H1 (cell line): ENCODE data around the gene EXTL2. TPM values are rescaled to one million over a fixed set of nuclear protein-coding genes. Genes with fewer than 3 reads are reported as not detected.
A peak's percentile ranks its signal among the peaks of the same experiment; 100 is the strongest.

ENCODE experiments used
- CTCF ChIA-PET: fragments of 300-600 bp; sonication (Branson Sonifier 250); formaldehyde crosslinking; loops from one replicate; lab custom pipeline; 2021; ENCODE audit not compliant: partially characterized antibody; lab: Charles Lee
- POLR2A ChIA-PET: fragments of 300-600 bp; sonication (Branson Sonifier 250); formaldehyde crosslinking; loops from one replicate; lab custom pipeline; 2021; ENCODE audit warnings: inconsistent platforms; ENCODE audit not compliant: partially characterized antibody; lab: Charles Lee
- DNase-seq, 2 experiments: peaks; one replicate each; pipeline versions ENCODE4 v3.0.0 to v3.0.0-alpha.2; 2010 to 2022; ENCODE audit warnings: low spot score in 2 of 2, low read depth in 1 of 2, mixed read lengths in 1 of 2
- FAIRE-seq: peaks from 2 replicates; lab custom pipeline; 2011; peaks lifted over from hg19 to GRCh38; lab: Jason Lieb, UNC
- H2AFZ ChIP-seq: 2 replicates; pipeline ENCODE4 v1.8.1; 2012; ENCODE audit warnings: low read length, inconsistent platforms
- H2AK5ac ChIP-seq: 2 replicates; pipeline ENCODE4 v1.6.1; 2013; ENCODE audit warnings: low read depth, low read length
- H2BK120ac ChIP-seq: replicated peaks from 2 replicates; pipeline ENCODE3; 2013; ENCODE audit warnings: low read depth, low read length, inconsistent platforms
- H2BK12ac ChIP-seq: 2 replicates; pipeline ENCODE4 v1.6.1; 2013; ENCODE audit warnings: low read depth, low read length
- H2BK15ac ChIP-seq: 2 replicates; pipeline ENCODE4 v1.6.1; 2013; ENCODE audit warnings: low read length
- H2BK20ac ChIP-seq: 2 replicates; pipeline ENCODE4 v1.6.1; 2013; ENCODE audit warnings: low read length
- H2BK5ac ChIP-seq: 2 replicates; pipeline ENCODE4 v1.6.1; 2013; ENCODE audit warnings: low read depth, low read length
- H3K14ac ChIP-seq: 2 replicates; pipeline ENCODE4 v1.6.1; 2013; ENCODE audit warnings: inconsistent platforms; ENCODE audit not compliant: insufficient read length
- H3K18ac ChIP-seq: 2 replicates; pipeline ENCODE4 v1.6.1; 2013; ENCODE audit warnings: low read length; ENCODE audit errors: extremely low read depth
- H3K23ac ChIP-seq: 2 replicates; pipeline ENCODE4 v1.6.1; 2013; ENCODE audit warnings: inconsistent platforms; ENCODE audit not compliant: insufficient read length
- H3K23me2 ChIP-seq: 2 replicates; pipeline ENCODE4 v1.6.1; 2013; ENCODE audit warnings: low read depth, low read length
- H3K27ac ChIP-seq: 2 replicates; pipeline ENCODE4 v1.6.1; 2011; ENCODE audit warnings: low read depth, low read length, inconsistent platforms
- H3K27me3 ChIP-seq, 4 experiments: replicated peaks in 1 of 4; 1 replicate in 1 of 4; 2 replicates in 3 of 4; pipeline versions ENCODE4 v1.6.1 to v1.8.1; 2011 to 2013; ENCODE audit warnings: low read length in 3 of 4, mild to moderate bottlenecking in 3 of 4, inconsistent platforms in 2 of 4, mixed read lengths in 2 of 4, moderate library complexity in 1 of 4; ENCODE audit not compliant: control insufficient read depth in 3 of 4, insufficient read depth in 3 of 4; ENCODE audit errors: extremely low read depth in 1 of 4
- H3K36me3 ChIP-seq, 4 experiments: 2 replicates each; pipeline versions ENCODE4 v1.6.1 to v1.8.1; 2011 to 2013; ENCODE audit warnings: mild to moderate bottlenecking in 4 of 4, low read length in 3 of 4, moderate library complexity in 2 of 4, control low read depth in 1 of 4, inconsistent platforms in 1 of 4; ENCODE audit not compliant: insufficient read depth in 4 of 4, control insufficient read depth in 2 of 4
- H3K4ac ChIP-seq: replicated peaks from 2 replicates; pipeline ENCODE3; 2013; ENCODE audit warnings: low read length, low read depth, mixed read lengths, inconsistent platforms; ENCODE audit not compliant: insufficient read length
- H3K4me1 ChIP-seq, 4 experiments: replicated peaks in 1 of 4; 1 replicate in 1 of 4; 2 replicates in 3 of 4; pipeline versions ENCODE4 v1.6.1 to v1.8.1; 2011 to 2013; ENCODE audit warnings: low read length in 3 of 4, inconsistent platforms in 2 of 4, mixed read lengths in 1 of 4; ENCODE audit not compliant: insufficient read depth in 4 of 4, control insufficient read depth in 3 of 4
- H3K4me2 ChIP-seq, 2 experiments: 2 replicates each; pipeline versions ENCODE4 v1.6.1 to v1.8.1; 2011 to 2013; ENCODE audit warnings: low read depth in 2 of 2, low read length in 2 of 2, control low read depth in 1 of 2, inconsistent platforms in 1 of 2, mild to moderate bottlenecking in 1 of 2; ENCODE audit not compliant: insufficient read depth in 1 of 2
- H3K4me3 ChIP-seq, 4 experiments: fragments of 200-600, 300-600 bp in 1 of 4; sonication (generic), shearing (Covaris generic), sonication (Bioruptor Twin) in 1 of 4; 2 replicates each; pipeline versions ENCODE4 v1.5.1 to v1.8.1; 2011 to 2016; ENCODE audit warnings: low read length in 4 of 4, low read depth in 3 of 4, control low read depth in 2 of 4, inconsistent platforms in 2 of 4, mild to moderate bottlenecking in 2 of 4, mixed read lengths in 1 of 4, moderate library complexity in 1 of 4; ENCODE audit not compliant: insufficient read depth in 2 of 4; ENCODE audit errors: extremely low read depth in 1 of 4
- H3K56ac ChIP-seq: replicated peaks from 2 replicates; pipeline ENCODE3; 2013; ENCODE audit warnings: low read depth, mild to moderate bottlenecking, mixed read lengths, low read length, inconsistent platforms; ENCODE audit not compliant: insufficient read length
- H3K79me1 ChIP-seq: 2 replicates; pipeline ENCODE4 v1.6.1; 2013; ENCODE audit warnings: low read depth, low read length, control low read depth
- H3K79me2 ChIP-seq, 2 experiments: 2 replicates each; pipeline versions ENCODE4 v1.6.1 to v1.8.1; 2012 to 2013; ENCODE audit warnings: low read length in 2 of 2, mild to moderate bottlenecking in 2 of 2, inconsistent platforms in 1 of 2; ENCODE audit not compliant: insufficient read depth in 2 of 2, control insufficient read depth in 1 of 2
- H3K9ac ChIP-seq, 4 experiments: replicated peaks in 1 of 4; 1 replicate in 1 of 4; 2 replicates in 3 of 4; pipeline versions ENCODE4 v1.6.1 to v1.8.1; 2011 to 2013; ENCODE audit warnings: low read depth in 3 of 4, low read length in 3 of 4, control low read depth in 2 of 4, mild to moderate bottlenecking in 2 of 4, moderate library complexity in 2 of 4, inconsistent platforms in 1 of 4; ENCODE audit errors: extremely low read depth in 1 of 4
- H3K9me3 ChIP-seq, 2 experiments: 2 replicates each; pipeline versions ENCODE4 v1.6.1 to v1.8.1; 2012 to 2013; ENCODE audit warnings: mild to moderate bottlenecking in 2 of 2, moderate library complexity in 2 of 2, control low read depth in 1 of 2, inconsistent platforms in 1 of 2, low read depth in 1 of 2, low read length in 1 of 2, mixed read lengths in 1 of 2; ENCODE audit not compliant: insufficient read depth in 2 of 2
- H4K20me1 ChIP-seq, 2 experiments: replicated peaks in 1 of 2; 2 replicates each; pipeline versions ENCODE3 to v1.8.1; 2011 to 2013; ENCODE audit warnings: inconsistent platforms in 2 of 2, low read length in 2 of 2, mild to moderate bottlenecking in 1 of 2; ENCODE audit not compliant: insufficient read depth in 2 of 2, control insufficient read depth in 1 of 2
- H4K5ac ChIP-seq: 2 replicates; pipeline ENCODE4 v1.6.1; 2013; ENCODE audit warnings: low read length, low read depth, mixed read lengths, inconsistent platforms; ENCODE audit not compliant: insufficient read length
- H4K8ac ChIP-seq: 2 replicates; pipeline ENCODE4 v1.8.0; 2013; ENCODE audit warnings: mild to moderate bottlenecking, moderate library complexity, low read length, inconsistent platforms; ENCODE audit not compliant: insufficient read depth; ENCODE audit errors: extremely low read depth
- H4K91ac ChIP-seq: replicated peaks from 2 replicates; pipeline ENCODE3; 2013; ENCODE audit warnings: low read length, mixed read lengths, inconsistent platforms; ENCODE audit not compliant: insufficient read length
- MAFK ChIP-seq: IDR thresholded peaks from 2 replicates; pipeline ENCODE4 v1.6.1; 2012; ENCODE audit warnings: low read depth, mild to moderate bottlenecking, improper control_type of control experiment, low read length
- TAF7 ChIP-seq: optimal IDR thresholded peaks from 2 replicates; pipeline ENCODE3; 2011; ENCODE audit warnings: low read depth, mild to moderate bottlenecking, inconsistent platforms, low read length, moderate library complexity, borderline replicate concordance
- WGBS, 2 experiments: shearing (Covaris generic) in 1 of 2; methylation state at CpG; one replicate each; pipeline versions ENCODE4 v1.1.6 to v1.1.7; 2013 to 2015; ENCODE audit warnings: low lambda C conversion rate in 2 of 2, mixed read lengths in 2 of 2, inconsistent platforms in 1 of 2, low coverage in 1 of 2, missing lambda C conversion rate in 1 of 2; ENCODE audit not compliant: insufficient replicate concordance in 2 of 2, insufficient coverage in 1 of 2, insufficient read length in 1 of 2; ENCODE audit errors: extremely low coverage in 1 of 2, missing lambda C conversion rate in 1 of 2; 5-methylcytosine and 5-hydroxymethylcytosine counted together
- polyA plus RNA-seq, 7 experiments: library from polyadenylated mRNA; depleted of rRNA in 3 of 7; stranded (reverse) in 5 of 7; unstranded in 2 of 7; fragments of >200 nt in 5 of 7; fragments of 200-250 nt in 2 of 7; gene quantifications; 1 replicate in 5 of 7; 2 replicates in 1 of 7; 4 replicates in 1 of 7; pipeline versions ENCODE4 v1.2.1 to v1.2.3, GENCODE V29; 2011 to 2013; ENCODE audit warnings: missing spikeins in 2 of 7, mixed read lengths in 2 of 7
- total RNA-seq: library from RNA; stranded (reverse); fragmentation: NEBNext Ultra II Directional; extraction: Animal tissue kit (Norgen Biotek cat#: 25700); gene quantifications from 2 replicates; pipeline ENCODE4 v1.2.1, GENCODE V29; 2021

Gene EXTL2
- total and polyA plus RNA-seq, 2 of the 8 experiments (the other 6 are each of a cell fraction or from before 2014, with no cell fraction given), result 27.1 to 54.7 TPM

DNA sequence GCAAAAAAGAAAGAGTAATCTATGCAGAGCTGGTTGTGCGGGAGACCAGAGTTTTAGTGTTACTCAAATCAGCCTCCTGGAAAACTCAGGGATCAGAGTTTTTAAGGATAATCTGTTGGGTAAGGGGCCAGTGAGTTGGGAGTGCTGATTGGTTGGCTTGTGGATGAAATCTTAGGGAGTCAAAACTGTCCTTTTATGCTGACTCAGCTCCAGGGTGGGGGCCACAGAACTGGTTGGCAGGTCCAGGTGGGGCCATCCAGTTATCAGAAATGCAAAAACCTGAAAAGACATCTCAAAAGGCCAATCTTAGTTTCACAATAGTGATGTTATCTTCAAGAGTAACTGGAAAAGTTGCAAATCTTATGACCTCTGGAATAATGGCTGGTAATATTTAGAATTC lies 3.3 kb downstream of the EXTL2 start:
- DNase-seq, result no peak
- Histone ChIP-seq H3K14ac (no peak overlapping the region), H3K4ac (no peak overlapping the region), H4K8ac (no peak overlapping the region), H3K79me1 (0 out of 2 replicates have a peak, but pooled peaks cover 2% of the 10 kb centered on the region), H3K27ac (no peak overlapping the region), H3K36me3 (peaks cover 0 to 40% (median 11%) of the 10 kb centered on the region in 4 experiments; a peak in 4 of 8 replicates), H3K79me2 (peaks cover 5 to 63% of the 10 kb centered on the region in 2 experiments; a peak in 3 of 4 replicates), H2BK12ac (no peak overlapping the region), H3K18ac (no peak overlapping the region), H3K4me2 (no peak overlapping the region), H3K23ac (no peak overlapping the region), H2BK120ac (no peak overlapping the region), H3K4me3 (no peak overlapping the region), H2AFZ (no peak overlapping the region), H3K9ac (no peak overlapping the region), H3K56ac (no peak overlapping the region), H2BK20ac (no peak overlapping the region), H4K91ac (no peak overlapping the region), H2AK5ac (no peak overlapping the region), H3K27me3 (no peaks in the 10 kb centered on the region), H4K5ac (no peak overlapping the region), H2BK5ac (no peak overlapping the region), H3K9me3 (peaks cover 13 to 21% of the 10 kb centered on the region in 2 experiments), H4K20me1 (no peaks in the 10 kb centered on the region), H3K23me2 (peaks cover 7% of the 10 kb centered on the region; the same call in 1 of the 2 replicates), H3K4me1 (no peaks in the 10 kb centered on the region)
- no peak for FAIRE-seq
- 100% methylated on average over 1 of the region's 1 CpG; no CpG with 5 or more reads in 1 of the 2 experiments for WGBS, 2 experiments
- CTCF ChIA-PET, result no interaction called here
- POLR2A ChIA-PET, result no interaction called here
- TF ChIP-seq TAF7 (no peak), MAFK (0 out of 2 replicates have a peak, but pooled peaks have one; percentile 26)
- TF ChIP-seq, all 59 proteins: peak for 1
- no peak overlapping the region for H2BK15ac ChIP-seq
